Muscle layer of duodenum (tissue), 2 donors: ENCODE measurements around the gene SNRPD2.
A peak's percentile ranks its signal among the peaks of the same experiment; 100 is the strongest.

Experiments
- H3K27ac ChIP-seq: one replicate; pipeline ENCODE4 v1.7.0; 2013; ENCODE audit warnings: mild to moderate bottlenecking, low read length
- H3K27me3 ChIP-seq: one replicate; pipeline ENCODE4 v1.7.0; 2013; ENCODE audit warnings: low read depth, mild to moderate bottlenecking, control low read depth, low read length
- H3K36me3 ChIP-seq, 2 donors: one replicate each; pipeline ENCODE4 v1.7.0; 2013; ENCODE audit warnings: low read length in 2 of 2, control low read depth in 1 of 2, mild to moderate bottlenecking in 1 of 2; ENCODE audit not compliant: insufficient read depth in 2 of 2, control insufficient read depth in 1 of 2
- H3K4me1 ChIP-seq, 2 donors: one replicate each; pipeline ENCODE4 v1.7.0; 2013; ENCODE audit warnings: low read length in 2 of 2, mild to moderate bottlenecking in 2 of 2, control low read depth in 1 of 2, moderate library complexity in 1 of 2; ENCODE audit not compliant: insufficient read depth in 2 of 2, control insufficient read depth in 1 of 2
- H3K4me3 ChIP-seq, 2 donors: one replicate each; pipeline ENCODE4 v1.7.0; 2013; ENCODE audit warnings: low read length in 2 of 2, low read depth in 1 of 2, mild to moderate bottlenecking in 1 of 2
- H3K9me3 ChIP-seq, 2 donors: one replicate each; pipeline ENCODE4 v1.7.0; 2013; ENCODE audit warnings: low read length in 2 of 2, control low read depth in 1 of 2, mild to moderate bottlenecking in 1 of 2; ENCODE audit not compliant: control insufficient read depth in 1 of 2
- donor health status: healthy.

The SNRPD2 gene

GRCh38 chr19:45716359-45717130 is 24.8 kb upstream of the SNRPD2 start:
- Histone ChIP-seq H3K27me3 (no peaks in the 10 kb centered on the region), H3K4me3 (peak overlapping the region; percentile 75 to 79), H3K36me3 (peaks cover 0 to 18% of the 10 kb centered on the region in 2 donors), H3K9me3 (no peaks in the 10 kb centered on the region), H3K27ac (peak overlapping the region; percentile 90), H3K4me1 (peaks cover 14 to 19% of the 10 kb centered on the region in 2 donors)

GRCh38 chr19:45715139-45715538 is 23.4 kb upstream of the SNRPD2 start:
- no peak overlapping the region for H3K27ac ChIP-seq
- peaks cover 14 to 19% of the 10 kb centered on the region in 2 donors for H3K4me1 ChIP-seq
- no peaks in the 10 kb centered on the region for H3K27me3 ChIP-seq

GRCh38 chr19:45713141-45713540 is 21.4 kb upstream of the SNRPD2 start:
- no peak overlapping the region for H3K27ac ChIP-seq
- no peaks in the 10 kb centered on the region for H3K9me3 ChIP-seq
- H3K36me3 ChIP-seq = peaks cover 0 to 22% of the 10 kb centered on the region in 2 donors

More at GRCh38 chr19:45715139-45715538, 23.4 kb upstream of the SNRPD2 start:
- Histone ChIP-seq H3K9me3 (no peaks in the 10 kb centered on the region), H3K4me3 (no peak overlapping the region), H3K36me3 (peaks cover 0 to 22% of the 10 kb centered on the region in 2 donors)

DNA sequence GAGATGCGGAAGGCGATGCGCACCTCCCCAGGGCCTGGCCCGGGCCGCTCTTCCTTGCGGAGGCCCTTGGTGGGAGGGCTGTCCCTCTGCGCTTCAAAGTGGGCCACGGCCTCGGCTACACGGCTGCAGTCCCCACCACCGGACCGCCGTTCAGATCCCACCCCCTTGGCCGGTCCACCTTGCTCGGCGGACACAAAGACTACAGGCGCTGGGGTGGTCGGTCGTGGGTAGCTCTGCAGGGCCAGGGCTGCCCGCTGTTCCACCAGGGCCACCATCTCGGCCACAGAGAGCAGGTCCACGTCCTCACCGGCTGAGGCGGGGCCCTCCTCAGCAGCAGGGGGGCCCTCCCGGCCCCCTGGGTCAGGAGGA is 20.9 kb upstream of the SNRPD2 start:
- Histone ChIP-seq H3K36me3 (peaks cover 0 to 22% of the 10 kb centered on the region in 2 donors), H3K9me3 (no peaks in the 10 kb centered on the region), H3K27me3 (no peaks in the 10 kb centered on the region), H3K4me3 (no peak overlapping the region), H3K4me1 (peaks cover 7 to 11% of the 10 kb centered on the region in 2 donors), H3K27ac (no peak overlapping the region)

More at GRCh38 chr19:45713141-45713540, 21.4 kb upstream of the SNRPD2 start:
- Histone ChIP-seq H3K4me3 (no peak overlapping the region), H3K4me1 (peaks cover 10 to 15% of the 10 kb centered on the region in 2 donors), H3K27me3 (no peaks in the 10 kb centered on the region)

DNA sequence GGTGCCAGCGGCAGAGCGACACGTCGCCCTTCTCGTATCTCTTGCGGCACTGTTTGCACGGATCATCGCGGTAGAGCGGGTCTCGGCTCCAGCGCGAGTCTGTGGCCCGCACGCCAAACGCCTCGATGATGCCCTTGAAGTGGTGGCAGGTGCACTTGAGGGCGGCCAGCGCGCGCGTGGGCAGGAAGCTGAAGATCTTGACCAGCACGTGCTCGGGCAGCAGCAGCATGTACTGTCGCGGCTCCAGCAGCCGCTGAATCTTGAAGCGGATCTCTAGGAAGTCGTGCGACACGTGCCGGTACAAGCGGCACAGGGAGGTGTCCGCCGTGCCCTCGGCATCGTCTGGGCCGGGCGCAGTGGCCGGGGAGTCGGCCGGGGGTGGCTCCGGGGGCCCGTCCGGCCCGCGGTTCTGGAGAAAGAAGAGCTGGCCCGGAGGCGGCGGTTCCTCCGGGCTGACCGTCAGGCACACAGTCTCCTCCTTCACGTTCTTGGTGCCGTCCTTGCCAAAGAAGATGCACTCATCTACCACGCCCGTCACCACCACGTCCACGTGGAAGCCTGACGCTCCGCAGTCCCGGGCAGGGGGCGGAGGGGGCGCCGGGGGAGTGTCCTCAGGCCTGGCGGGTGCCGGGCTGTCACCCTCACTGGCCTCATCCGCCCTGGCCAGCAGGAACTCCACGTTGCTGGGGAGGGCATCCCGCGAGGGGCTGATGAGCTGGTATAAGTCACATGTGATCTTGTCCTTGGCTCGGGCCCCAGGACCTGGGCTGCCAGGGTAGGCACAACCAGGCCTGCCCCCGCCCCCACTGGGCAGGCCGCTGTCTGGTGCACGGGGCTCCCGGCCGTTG is 20.3 kb upstream of the SNRPD2 start:
- H3K36me3 ChIP-seq = peaks cover 0 to 22% of the 10 kb centered on the region in 2 donors
- peaks cover 7 to 11% of the 10 kb centered on the region in 2 donors for H3K4me1 ChIP-seq
- H3K27me3 ChIP-seq = no peaks in the 10 kb centered on the region
- H3K27ac ChIP-seq = no peak overlapping the region
- H3K9me3 ChIP-seq = no peaks in the 10 kb centered on the region
- H3K4me3 ChIP-seq = no peak overlapping the region

DNA sequence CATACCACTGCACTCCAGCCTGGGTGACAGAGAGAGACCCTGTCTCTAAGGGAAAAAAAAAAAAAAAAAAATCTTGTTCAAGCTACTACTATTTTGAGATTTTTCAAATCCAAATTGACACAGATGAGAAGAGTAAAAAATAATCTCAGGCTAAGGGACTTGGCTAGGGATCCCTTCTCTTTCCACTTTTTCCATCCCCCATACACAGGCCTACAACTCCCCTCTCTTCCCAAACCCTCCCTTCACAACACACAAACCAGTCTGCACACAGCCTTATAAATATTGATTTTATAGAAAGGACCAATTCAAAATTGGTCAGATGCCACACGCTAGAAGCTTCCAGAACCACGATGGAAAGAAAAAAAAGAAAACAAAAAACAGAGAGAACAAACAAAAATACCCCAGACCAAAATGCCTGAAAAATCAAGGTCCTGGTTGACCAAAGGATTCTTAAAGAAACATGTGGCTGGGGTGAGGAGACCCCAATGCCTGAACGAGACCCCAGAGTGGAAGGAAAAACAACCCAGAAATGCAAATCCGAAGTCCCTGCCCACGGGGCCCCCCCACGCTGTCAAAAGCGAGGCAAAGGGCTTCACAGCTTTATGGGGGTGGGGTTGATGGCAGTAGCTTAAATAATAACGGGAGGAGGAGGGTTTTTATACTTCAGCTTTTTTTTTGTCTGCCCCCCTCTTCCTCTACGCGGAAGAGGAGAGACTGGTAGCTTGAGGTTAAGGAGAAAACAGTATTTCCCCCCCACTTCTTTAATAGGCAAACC is 18.8 kb upstream of the SNRPD2 start:
- Histone ChIP-seq H3K9me3 (no peaks in the 10 kb centered on the region), H3K27me3 (no peaks in the 10 kb centered on the region), H3K36me3 (peaks cover 0 to 22% of the 10 kb centered on the region in 2 donors), H3K27ac (no peak overlapping the region), H3K4me1 (no peaks in the 10 kb centered on the region), H3K4me3 (no peak overlapping the region)

DNA sequence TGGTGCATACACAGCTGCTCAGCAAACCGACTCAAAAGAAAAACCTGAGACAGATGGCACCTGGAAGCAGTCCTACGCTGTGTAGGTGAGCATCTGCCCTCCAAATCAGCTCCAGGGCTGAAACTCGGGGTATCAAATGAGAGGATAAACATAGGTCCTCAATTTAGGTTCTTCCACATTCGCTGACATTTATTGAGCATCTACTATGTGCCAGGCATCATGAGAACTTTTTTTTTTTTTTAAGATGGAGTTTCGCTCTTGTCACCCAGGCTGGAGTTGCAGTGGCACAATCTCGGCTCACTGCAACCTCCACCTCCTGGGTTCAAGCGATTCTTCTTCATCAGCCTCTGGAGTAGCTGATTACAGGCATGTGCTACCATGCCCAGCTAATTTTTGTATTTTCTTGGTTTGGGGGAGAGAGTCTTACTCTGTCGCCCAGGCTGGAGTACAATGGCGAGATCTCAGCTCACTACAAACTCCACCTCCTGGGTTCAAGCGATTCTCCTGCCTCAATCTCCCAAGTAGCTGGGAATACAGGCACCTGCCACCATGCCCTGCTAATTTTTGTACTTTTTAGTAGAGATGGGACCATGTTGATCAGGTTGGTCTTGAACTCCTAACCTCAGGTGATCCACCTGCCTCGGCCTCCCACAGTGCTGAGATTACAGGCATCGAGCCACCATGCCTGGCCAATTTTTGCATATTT is 14.1 kb upstream of the SNRPD2 start:
- H3K9me3 ChIP-seq = no peaks in the 10 kb centered on the region
- no peaks in the 10 kb centered on the region for H3K4me1 ChIP-seq
- no peak overlapping the region for H3K4me3 ChIP-seq
- peaks cover 5 to 6% of the 10 kb centered on the region in 2 donors for H3K36me3 ChIP-seq
- H3K27me3 ChIP-seq = no peaks in the 10 kb centered on the region
- H3K27ac ChIP-seq = no peak overlapping the region

- peaks cover 5 to 6% of the 10 kb centered on the region in 2 donors for H3K36me3 ChIP-seq
- no peaks in the 10 kb centered on the region for H3K27me3 ChIP-seq
- no peak overlapping the region for H3K27ac ChIP-seq
- H3K9me3 ChIP-seq = no peaks in the 10 kb centered on the region
- H3K4me3 ChIP-seq = no peak overlapping the region
- no peaks in the 10 kb centered on the region for H3K4me1 ChIP-seq
Observed at GRCh38 chr19:45705115-45705514, 13.4 kb upstream of the SNRPD2 start.

- Histone ChIP-seq H3K27me3 (no peaks in the 10 kb centered on the region), H3K4me1 (no peaks in the 10 kb centered on the region), H3K4me3 (no peak overlapping the region), H3K9me3 (no peaks in the 10 kb centered on the region), H3K27ac (no peak overlapping the region), H3K36me3 (peaks cover 5 to 6% of the 10 kb centered on the region in 2 donors)
Observed at GRCh38 chr19:45701676-45702075, 9.9 kb upstream of the SNRPD2 start.

DNA sequence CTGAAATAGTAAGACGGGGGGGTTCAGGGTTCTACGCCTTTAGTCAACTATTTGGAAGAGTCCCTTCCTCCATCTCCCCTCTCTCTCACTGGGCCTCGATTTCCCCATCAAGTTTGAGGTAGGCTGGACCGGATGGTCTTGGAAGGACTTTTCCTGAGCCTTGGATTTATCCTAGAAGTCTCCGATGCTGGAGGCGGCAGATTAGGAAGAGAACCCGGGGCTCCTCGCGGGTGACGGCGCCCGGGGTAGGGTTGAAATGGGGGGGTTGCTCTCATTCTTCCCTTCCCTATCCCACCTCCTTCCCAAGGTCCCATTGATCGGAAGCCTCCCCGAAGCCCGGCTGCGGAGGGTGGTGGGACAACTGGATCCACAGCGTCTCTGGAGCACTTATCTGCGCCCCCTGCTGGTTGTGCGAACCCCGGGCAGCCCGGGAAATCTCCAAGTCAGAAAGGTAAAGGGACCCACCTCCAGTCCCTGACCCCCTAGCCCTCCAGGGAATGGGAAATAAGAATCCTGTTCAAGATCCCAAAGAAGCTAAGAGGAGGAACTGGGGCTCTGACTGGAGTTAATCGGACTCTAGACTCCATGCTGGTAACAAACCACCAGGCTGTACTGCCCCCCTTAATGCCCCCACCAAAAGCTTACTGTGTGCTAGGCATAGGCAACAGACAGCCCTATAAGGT is 1.5 kb upstream of the SNRPD2 start:
- Histone ChIP-seq H3K4me3 (peak overlapping the region; percentile 83 to 89), H3K27ac (peak overlapping the region; percentile 91)

More for the DNA sequence above, 1.5 kb upstream of the SNRPD2 start:
- peaks cover 0 to 8% of the 10 kb centered on the region in 2 donors for H3K4me1 ChIP-seq
- no peaks in the 10 kb centered on the region for H3K27me3 ChIP-seq
- H3K9me3 ChIP-seq = no peaks in the 10 kb centered on the region
- peaks cover 2 to 22% of the 10 kb centered on the region in 2 donors for H3K36me3 ChIP-seq
